ENCODE data around the gene PTGS2. TPM values are rescaled to one million over a fixed set of nuclear protein-coding genes. Genes with fewer than 3 reads are reported as not detected.
"Not testable (repeated sequence)": the region's sequence is repeated elsewhere in the genome, so short reads cannot be mapped to it uniquely, and the experiment has no call there.

Gene PTGS2
- polyA plus RNA-seq, 1 donor: 0.78 TPM

DNA sequence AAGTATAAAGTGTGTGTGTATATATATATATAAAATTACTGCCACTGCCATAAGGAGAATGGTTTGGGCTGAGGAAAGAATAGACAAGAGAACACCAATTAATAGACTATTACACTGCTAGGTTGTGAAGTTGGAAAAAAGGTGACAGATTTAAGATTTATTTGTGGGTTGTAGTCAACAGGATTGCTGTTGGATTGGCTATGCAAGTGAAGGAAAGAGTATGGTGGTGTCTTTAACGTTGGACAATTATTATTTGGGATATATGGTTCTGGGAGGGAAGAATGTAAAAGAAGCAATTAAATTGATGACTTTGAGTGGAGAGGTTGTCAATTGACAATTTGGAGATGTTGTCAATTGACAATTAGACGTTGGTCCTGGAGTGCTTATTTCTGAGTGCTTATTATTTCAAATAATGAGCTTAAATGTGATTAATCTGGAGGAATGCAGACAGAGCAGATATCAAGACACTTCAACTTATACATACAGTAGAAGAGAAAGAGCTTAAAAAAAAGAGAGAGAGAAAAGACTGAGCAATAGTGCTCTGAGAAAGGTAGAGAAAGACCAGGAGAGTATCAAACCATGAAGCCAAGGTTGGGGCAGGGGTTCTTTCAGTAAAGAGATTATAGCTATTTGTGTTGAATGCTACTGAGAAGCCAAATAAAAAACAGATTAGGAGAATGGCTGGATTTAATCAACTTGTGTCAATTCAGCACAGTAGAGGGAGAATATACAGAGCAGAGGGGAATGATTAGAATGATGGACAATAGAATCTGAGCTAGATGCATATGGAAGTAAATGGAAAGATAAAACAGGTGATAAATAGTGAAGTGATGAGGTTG lies 9.7 kb downstream of the PTGS2 start:
- DNase-seq: no peak

- not testable (repeated sequence) for DNase-seq
Observed at GRCh38 chr1:186669784-186670183, 10.4 kb downstream of the PTGS2 start.

DNA sequence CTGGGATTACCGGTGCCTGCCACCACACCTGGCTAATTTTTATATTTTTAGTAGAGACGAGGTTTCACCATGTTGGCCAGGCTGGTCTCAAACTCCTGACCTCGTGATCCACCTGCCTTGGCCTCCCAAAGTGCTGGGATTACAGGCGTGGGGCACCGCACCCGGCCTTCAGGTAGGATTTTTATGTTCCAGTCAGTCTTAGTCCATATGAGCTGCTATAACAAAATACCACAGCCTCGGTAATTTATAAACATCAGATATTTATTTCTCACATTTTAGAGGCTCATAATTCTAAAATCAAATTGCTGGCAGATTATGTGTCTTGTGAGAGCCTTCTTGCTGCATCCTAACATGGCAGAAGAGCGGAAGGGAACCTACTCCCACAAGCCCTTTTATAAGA lies 16.0 kb downstream of the PTGS2 start:
- DNase-seq: not testable (repeated sequence)

GRCh38 chr1:186662752-186663151 lies 17.5 kb downstream of the PTGS2 start:
- no peak for DNase-seq

GRCh38 chr1:186659890-186660341 lies 20.3 kb downstream of the PTGS2 start:
- DNase-seq: no peak

DNA sequence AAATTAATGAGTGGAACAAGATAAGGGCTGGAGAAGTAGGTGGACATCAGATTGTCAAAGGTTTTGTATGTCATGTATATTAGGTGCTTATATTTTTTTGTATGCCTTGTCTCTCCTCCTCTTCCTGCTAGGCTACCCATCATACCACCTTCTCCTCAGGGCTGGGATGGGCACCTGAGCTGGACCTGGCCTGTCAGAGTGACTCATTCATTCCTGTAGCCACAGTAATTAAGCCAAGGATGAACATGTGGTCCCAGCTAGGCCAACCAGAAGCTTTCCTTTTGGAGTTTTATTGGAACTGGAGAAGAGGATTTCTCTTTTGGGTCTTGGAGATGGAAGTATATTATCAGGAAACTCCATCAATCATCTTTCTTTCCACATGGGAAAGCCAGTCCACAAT lies 21.2 kb downstream of the PTGS2 start:
- no peak for DNase-seq

- no peak for DNase-seq
Observed at GRCh38 chr1:186657481-186657880, 22.7 kb downstream of the PTGS2 start.

GRCh38 chr1:186655876-186656275 lies 24.3 kb downstream of the PTGS2 start:
- no peak for DNase-seq

DNA sequence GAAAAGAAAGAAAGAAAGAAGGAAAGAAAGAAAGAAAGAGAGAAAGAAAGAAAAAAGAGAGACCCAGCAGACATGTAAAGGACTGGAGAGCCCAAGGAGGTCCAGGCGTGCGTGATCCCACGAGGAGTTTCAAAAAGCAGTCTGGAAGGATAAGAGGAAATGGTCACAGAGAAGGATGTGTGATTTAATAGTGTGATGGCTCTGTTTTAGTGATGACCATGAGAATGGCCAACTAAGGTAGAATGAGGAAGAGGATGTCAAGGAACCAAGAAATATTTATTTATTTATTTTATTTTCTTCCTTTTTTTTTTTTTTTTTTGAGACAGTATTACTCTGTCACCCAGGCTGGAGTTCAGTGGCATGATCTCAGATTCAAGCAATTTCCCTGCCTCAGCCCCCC lies 25.5 kb downstream of the PTGS2 start:
- no peak for DNase-seq

GRCh38 chr1:186653312-186653711 lies 26.9 kb downstream of the PTGS2 start:
- DNase-seq: no peak

DNA sequence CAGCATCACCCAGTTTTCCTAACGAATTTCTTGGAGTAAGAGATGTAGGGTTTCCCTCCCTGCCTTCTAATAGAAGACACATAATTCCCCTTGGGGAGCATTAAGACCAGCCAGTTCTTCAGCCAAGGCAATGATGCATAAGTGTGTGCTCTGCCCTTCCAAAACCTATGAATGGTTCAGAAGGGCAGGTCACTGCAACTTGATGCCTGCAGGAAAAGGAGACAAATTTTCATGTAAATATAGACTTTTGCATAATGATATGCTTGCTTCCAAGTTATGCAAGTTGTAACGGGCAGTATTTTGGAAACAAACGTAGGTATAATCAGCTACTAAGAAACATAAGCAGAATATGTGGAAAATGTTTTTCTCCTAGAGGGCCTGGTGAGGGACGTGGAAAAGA lies 31.6 kb downstream of the PTGS2 start:
- no peak for DNase-seq

DNA sequence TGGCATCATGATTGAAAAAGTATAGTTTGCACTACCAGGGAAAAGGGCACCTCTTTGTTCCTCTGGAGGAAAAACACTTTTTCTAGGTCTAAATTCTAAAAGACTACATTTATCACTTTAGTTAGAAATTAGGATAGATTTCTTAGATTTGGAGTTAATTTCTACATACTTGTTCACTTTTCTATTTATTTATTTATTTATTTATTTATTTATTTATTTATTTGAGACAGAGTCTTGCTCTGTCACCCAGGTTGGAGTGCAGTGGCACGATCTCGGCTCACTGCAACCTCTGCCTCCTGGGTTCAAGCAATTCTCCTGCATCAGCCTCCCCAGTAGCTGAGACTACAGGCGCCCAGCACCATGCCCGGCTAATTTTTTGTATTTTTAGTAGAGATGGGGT lies 32.2 kb downstream of the PTGS2 start:
- DNase-seq: not testable (repeated sequence)

DNA sequence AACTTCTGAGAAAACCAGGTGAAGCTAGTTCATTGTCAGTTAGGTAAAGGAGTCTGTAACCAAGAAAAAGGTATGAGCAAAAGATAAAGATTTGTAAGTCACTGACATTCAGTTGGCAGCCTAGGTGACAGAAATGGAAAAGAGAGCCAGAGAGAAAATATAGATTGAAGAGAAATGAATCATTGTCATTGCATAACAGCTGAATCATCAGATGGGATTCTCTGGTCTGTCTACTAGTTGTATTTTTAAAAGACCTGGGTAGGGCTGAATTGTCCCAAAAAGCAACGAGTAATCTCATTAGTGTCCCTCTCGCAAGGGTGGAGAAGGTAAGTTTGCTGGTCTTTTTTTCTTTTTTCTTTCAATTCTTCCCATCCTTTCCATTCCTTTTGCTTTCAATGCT lies 36.6 kb downstream of the PTGS2 start:
- DNase-seq: no peak

DNA sequence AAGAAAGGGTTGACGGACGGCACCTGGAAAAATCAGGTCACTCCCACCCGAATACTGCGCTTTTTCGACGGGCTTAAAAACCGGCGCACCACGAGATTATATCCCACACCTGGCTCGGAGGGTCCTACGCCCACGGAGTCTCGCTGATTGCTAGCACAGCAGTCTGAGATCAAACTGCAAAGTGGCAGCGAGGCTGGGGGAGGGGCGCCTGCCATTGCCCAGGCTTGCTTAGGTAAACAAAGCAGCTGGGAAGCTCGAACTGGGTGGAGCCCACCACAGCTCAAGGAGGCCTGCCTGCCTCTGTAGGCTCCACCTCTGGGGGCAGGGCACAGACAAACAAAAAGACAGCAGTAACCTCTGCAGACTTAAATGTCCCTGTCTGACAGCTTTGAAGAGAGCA lies 42.7 kb downstream of the PTGS2 start:
- not testable (repeated sequence) for DNase-seq

- DNase-seq: no peak
Observed at GRCh38 chr1:186636786-186637185, 43.4 kb downstream of the PTGS2 start.

DNA sequence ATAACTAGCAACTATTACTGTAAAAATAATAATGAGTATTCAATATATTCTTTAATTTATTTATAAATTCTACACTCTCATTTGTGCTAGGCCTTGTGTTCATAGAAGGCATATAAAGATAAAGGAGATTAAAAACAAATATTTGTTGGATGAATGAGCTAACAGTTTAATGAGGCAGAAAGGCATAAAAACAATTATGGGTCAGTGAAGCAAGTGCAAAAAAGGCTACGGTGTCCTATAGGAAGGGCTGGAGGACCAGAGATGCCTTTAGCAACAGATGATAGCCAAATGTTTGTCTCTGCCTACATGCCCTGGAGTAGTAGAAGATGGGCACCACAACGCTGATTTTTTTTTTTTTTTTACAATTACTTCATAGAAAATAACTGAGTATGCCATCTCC lies 45.7 kb downstream of the PTGS2 start:
- no peak for DNase-seq

- no peak for DNase-seq
Observed at GRCh38 chr1:186633116-186633515, 47.1 kb downstream of the PTGS2 start.

DNA sequence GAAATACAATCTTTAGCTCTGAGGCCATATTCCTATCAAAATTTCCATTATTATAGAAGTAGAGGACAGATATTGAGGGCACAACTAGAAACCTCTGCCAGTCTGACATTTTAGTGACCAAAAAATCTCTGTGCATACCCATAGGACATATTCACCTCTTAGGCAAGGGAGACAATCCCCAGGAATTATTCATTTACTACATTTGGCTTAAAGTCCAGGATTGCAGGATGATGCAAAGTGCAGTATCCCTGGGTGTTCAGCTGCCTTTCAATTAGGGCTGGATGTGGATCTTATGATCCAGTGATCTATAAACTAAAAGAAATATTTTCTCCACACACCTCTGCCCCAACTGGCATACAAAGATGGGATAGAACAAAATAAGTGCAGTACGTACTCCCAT lies 50.9 kb downstream of the PTGS2 start:
- no peak for DNase-seq

- no peak for DNase-seq
Observed at GRCh38 chr1:186628910-186629309, 51.3 kb downstream of the PTGS2 start.

DNA sequence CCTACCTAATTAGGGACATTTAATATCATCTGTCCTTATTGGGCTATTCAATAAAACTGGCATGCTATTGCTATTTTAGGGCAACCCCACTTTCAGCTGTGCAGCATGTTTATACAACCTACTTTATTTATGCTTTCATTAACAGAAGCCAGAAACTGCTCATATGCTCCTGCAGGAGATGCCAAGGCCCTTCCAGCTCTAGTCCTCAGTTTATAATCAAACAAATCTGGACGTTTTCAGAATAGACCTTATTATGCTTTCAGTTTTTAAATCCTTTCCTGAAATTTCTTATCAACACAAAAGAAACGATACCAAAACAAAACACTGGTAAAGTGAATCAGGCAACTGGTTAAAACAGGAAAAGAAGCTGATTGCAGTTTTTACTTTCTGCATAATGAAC lies 53.2 kb downstream of the PTGS2 start:
- no peak for DNase-seq

GRCh38 chr1:186626356-186626932 lies 53.8 kb downstream of the PTGS2 start:
- no peak for DNase-seq

DNA sequence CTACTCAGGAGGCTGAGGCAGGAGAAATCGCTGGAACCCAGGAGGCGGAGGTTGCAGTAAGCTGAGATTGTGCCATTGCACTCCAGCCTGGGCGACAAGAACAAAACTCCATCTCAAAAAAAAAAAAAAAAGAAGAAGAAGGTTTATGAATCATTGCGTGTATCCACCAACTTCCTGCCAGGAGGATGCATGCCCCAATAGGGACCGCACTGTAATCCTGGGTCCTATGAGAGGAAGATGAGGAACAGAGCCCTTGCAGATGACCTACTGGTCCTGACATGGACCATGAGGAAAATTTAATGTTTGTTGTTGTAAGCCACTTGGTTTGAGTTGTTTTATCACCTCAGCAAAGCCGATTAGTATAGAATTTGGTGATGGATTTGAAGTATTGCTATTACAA lies 56.7 kb downstream of the PTGS2 start:
- DNase-seq: no peak

Data from left kidney (tissue), 2 donors.